Neural progenitor cell (in vitro differentiated cells): ENCODE results near the gene AAMP. TPM values are rescaled to one million over a fixed set of nuclear protein-coding genes. Genes with fewer than 3 reads are reported as not detected.

ENCODE experiments used
- DNase-seq: peaks from one replicate; pipeline ENCODE4 v3.0.0-alpha.2; 2016; ENCODE audit warnings: low spot score
- H2AFZ ChIP-seq: fragments of 200-600 bp; sonication (generic); replicated peaks from 2 replicates; pipeline ENCODE4 v1.6.1; 2016; ENCODE audit warnings: antibody characterized with exemption
- H3F3A ChIP-seq: fragments of 200-600 bp; sonication (generic); 2 replicates; pipeline ENCODE4 v1.6.1; 2016; ENCODE audit warnings: antibody characterized with exemption, low read depth
- H3K27ac ChIP-seq: fragments of 200-600 bp; sonication (generic); 2 replicates; pipeline ENCODE4 v1.5.1; 2016; ENCODE audit warnings: mild to moderate bottlenecking
- H3K27me3 ChIP-seq: fragments of 200-600 bp; sonication (generic); 2 replicates; pipeline ENCODE4 v1.6.1; 2016; ENCODE audit warnings: mild to moderate bottlenecking, moderate library complexity
- H3K36me3 ChIP-seq: fragments of 200-600 bp; sonication (generic); 2 replicates; pipeline ENCODE4 v1.5.1; 2016
- H3K4me1 ChIP-seq: fragments of 200-600 bp; sonication (generic); 2 replicates; pipeline ENCODE4 v1.6.1; 2016; ENCODE audit warnings: mixed run types
- H3K4me2 ChIP-seq: fragments of 200-600 bp; sonication (generic); 2 replicates; pipeline ENCODE4 v1.6.1; 2016
- H3K4me3 ChIP-seq: fragments of 200-600 bp; sonication (generic); 2 replicates; pipeline ENCODE4 v1.5.1; 2016
- H3K79me2 ChIP-seq: fragments of 200-600 bp; sonication (generic); 2 replicates; pipeline ENCODE4 v1.6.1; 2016; ENCODE audit warnings: low read depth
- H3K9ac ChIP-seq: fragments of 200-600 bp; sonication (generic); 2 replicates; pipeline ENCODE4 v1.6.1; 2016
- H3K9me3 ChIP-seq: fragments of 200-600 bp; sonication (generic); 2 replicates; pipeline ENCODE4 v1.5.1; 2016; ENCODE audit warnings: low read depth
- H4K20me1 ChIP-seq: fragments of 200-600 bp; sonication (generic); 2 replicates; pipeline ENCODE4 v1.6.1; 2016; ENCODE audit warnings: low read depth
- H3K27ac Mint-ChIP-seq: 3 replicates; pipeline ENCODE4 v1.8.0; 2021; ENCODE audit warnings: mixed read lengths
- H3K27me3 Mint-ChIP-seq: 2 replicates; pipeline ENCODE4 v1.8.0; 2022; ENCODE audit warnings: low read depth, mild to moderate bottlenecking, inconsistent platforms, moderate library complexity, mixed read lengths; ENCODE audit not compliant: insufficient read depth
- H3K36me3 Mint-ChIP-seq: 3 replicates; pipeline ENCODE4 v1.8.0; 2021; ENCODE audit warnings: mixed read lengths
- H3K4me1 Mint-ChIP-seq: 3 replicates; pipeline ENCODE4 v1.8.0; 2021; ENCODE audit warnings: mixed read lengths
- H3K4me3 Mint-ChIP-seq: 3 replicates; pipeline ENCODE4 v1.8.0; 2021; ENCODE audit warnings: mild to moderate bottlenecking, moderate library complexity, mixed read lengths
- H3K9me3 Mint-ChIP-seq: 3 replicates; pipeline ENCODE4 v1.8.0; 2020; ENCODE audit warnings: mixed read lengths
- EZH2 ChIP-seq: fragments of 200-600 bp; sonication (generic); IDR thresholded peaks from 2 replicates; pipeline ENCODE4 v1.6.1; 2017; ENCODE audit warnings: antibody characterized with exemption, mild to moderate bottlenecking, moderate library complexity
- EZH2phosphoT487 ChIP-seq: fragments of 200-600 bp; sonication (generic); IDR thresholded peaks from 2 replicates; pipeline ENCODE4 v1.6.1; 2017; ENCODE audit warnings: antibody characterized with exemption
- total RNA-seq: library from RNA; depleted of rRNA; stranded (reverse); fragments of >200 nt; gene quantifications from 2 replicates; pipeline ENCODE4 v1.2.3, GENCODE V29; 2015; ENCODE audit warnings: low replicate concordance
- TF ChIP-seq, protein P1 (sequence below): fragments of 200-600 bp; sonication (generic); IDR thresholded peaks from 2 replicates; pipeline ENCODE4 v1.5.1; 2017; ENCODE audit warnings: antibody characterized with exemption, mild to moderate bottlenecking

The AAMP gene
- total RNA-seq, 1 donor from 2014 or later, result 90.4 TPM

DNA sequence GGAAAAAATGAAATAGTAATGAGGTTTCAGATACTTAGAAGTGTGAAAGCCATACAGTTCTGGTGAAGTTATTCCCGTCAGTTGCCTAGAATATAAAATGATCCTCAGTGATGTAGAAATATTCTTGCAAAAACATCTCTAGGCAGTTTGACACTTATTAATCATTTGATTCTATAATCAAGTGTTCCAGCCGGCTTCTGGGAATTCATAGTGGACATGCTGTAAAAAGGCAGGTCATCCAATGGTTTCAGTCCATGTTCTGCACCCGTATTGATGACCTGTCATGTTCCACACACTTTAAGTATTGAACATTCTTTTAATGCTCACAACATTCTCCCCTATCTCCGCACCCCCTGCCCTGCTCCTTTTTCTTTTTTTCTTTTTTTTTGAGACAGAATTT lies 33.1 kb downstream of the AAMP start:
- Histone ChIP-seq H3F3A (no peaks in the 10 kb centered on the region), H4K20me1 (no peaks in the 10 kb centered on the region), H3K79me2 (no peaks in the 10 kb centered on the region), H3K4me1 (no peaks in the 10 kb centered on the region), H3K36me3 (peaks cover 7% of the 10 kb centered on the region), H3K4me3 (no peak overlapping the region), H2AFZ (no peak overlapping the region), H3K27me3 (no peaks in the 10 kb centered on the region), H3K9me3 (no peaks in the 10 kb centered on the region), H3K27ac (no peak overlapping the region), H3K4me2 (no peak overlapping the region), H3K9ac (no peak overlapping the region)
- Mint-ChIP-seq H3K27ac (no peak overlapping the region), H3K27me3 (peaks cover 2% of the 10 kb centered on the region), H3K4me3 (no peak overlapping the region), H3K9me3 (no peaks in the 10 kb centered on the region), H3K4me1 (no peaks in the 10 kb centered on the region), H3K36me3 (peaks cover 24% of the 10 kb centered on the region)
- no peak for DNase-seq
- TF ChIP-seq EZH2 (no peak), EZH2phosphoT487 (no peak)
- TF ChIP-seq, protein P1, sequence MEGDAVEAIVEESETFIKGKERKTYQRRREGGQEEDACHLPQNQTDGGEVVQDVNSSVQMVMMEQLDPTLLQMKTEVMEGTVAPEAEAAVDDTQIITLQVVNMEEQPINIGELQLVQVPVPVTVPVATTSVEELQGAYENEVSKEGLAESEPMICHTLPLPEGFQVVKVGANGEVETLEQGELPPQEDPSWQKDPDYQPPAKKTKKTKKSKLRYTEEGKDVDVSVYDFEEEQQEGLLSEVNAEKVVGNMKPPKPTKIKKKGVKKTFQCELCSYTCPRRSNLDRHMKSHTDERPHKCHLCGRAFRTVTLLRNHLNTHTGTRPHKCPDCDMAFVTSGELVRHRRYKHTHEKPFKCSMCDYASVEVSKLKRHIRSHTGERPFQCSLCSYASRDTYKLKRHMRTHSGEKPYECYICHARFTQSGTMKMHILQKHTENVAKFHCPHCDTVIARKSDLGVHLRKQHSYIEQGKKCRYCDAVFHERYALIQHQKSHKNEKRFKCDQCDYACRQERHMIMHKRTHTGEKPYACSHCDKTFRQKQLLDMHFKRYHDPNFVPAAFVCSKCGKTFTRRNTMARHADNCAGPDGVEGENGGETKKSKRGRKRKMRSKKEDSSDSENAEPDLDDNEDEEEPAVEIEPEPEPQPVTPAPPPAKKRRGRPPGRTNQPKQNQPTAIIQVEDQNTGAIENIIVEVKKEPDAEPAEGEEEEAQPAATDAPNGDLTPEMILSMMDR, result no peak

DNA sequence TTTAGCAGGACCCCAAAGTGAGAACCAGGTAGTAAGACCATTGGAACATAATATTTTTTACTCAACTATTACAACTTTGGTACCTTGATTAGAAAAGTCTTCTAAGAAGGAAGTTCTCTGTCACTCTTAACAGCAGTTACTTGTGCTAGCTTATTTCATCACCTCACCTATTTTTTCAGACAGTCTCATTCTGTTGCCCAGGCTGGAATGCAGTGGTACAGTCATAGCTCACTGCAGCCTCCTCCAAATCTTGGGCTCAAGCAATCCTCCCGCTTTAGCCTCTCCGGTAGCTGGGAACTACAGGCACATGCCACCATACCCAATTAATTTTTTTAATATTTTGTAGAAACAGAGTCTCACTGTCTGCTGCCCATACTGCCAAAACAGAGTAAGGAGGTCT lies 34.9 kb downstream of the AAMP start:
- Mint-ChIP-seq H3K27me3 (peaks cover 2% of the 10 kb centered on the region), H3K36me3 (peaks cover 28% of the 10 kb centered on the region), H3K4me3 (no peak overlapping the region), H3K27ac (no peak overlapping the region), H3K9me3 (no peaks in the 10 kb centered on the region), H3K4me1 (no peaks in the 10 kb centered on the region)
- no peak for DNase-seq
- H3K4me3 ChIP-seq, result no peak overlapping the region
- H3K36me3 ChIP-seq, result peaks cover 14% of the 10 kb centered on the region
- TF ChIP-seq EZH2, result no peak
- TF ChIP-seq, protein P1, result no peak
- no peak for TF ChIP-seq EZH2phosphoT487
- no peaks in the 10 kb centered on the region for H3K9me3 ChIP-seq
- H2AFZ ChIP-seq, result no peak overlapping the region
- H3F3A ChIP-seq, result no peaks in the 10 kb centered on the region
- H3K27me3 ChIP-seq, result no peaks in the 10 kb centered on the region
- no peaks in the 10 kb centered on the region for H3K79me2 ChIP-seq
- no peaks in the 10 kb centered on the region for H3K4me1 ChIP-seq
- no peak overlapping the region for H3K4me2 ChIP-seq
- H3K9ac ChIP-seq, result no peak overlapping the region
- no peak overlapping the region for H3K27ac ChIP-seq
- H4K20me1 ChIP-seq, result no peaks in the 10 kb centered on the region

DNA sequence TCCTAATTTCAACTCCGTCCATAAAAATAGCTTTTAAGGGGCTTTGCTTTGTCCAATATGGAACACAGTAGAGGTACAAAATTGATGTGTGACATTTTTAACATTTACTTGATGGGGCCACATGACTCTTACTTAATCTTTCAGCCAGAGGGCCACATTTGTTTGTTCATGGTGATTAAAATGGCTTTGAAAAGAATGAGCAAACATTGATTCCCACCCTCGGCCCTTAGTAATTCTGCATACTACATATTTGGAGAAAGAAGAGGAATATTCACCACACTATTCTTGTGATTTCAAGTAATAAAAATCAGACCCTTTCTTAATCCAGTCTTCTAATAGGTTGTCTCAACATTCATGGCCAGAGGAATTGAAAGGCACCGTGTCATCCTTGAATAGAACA lies 35.4 kb downstream of the AAMP start:
- no peak overlapping the region for H3K4me2 ChIP-seq
- Mint-ChIP-seq H3K27ac (no peak overlapping the region), H3K4me1 (no peaks in the 10 kb centered on the region), H3K27me3 (peaks cover 2% of the 10 kb centered on the region), H3K4me3 (no peak overlapping the region), H3K36me3 (peaks cover 28% of the 10 kb centered on the region), H3K9me3 (no peaks in the 10 kb centered on the region)
- H3K36me3 ChIP-seq, result peaks cover 14% of the 10 kb centered on the region
- H3K9ac ChIP-seq, result no peak overlapping the region
- no peaks in the 10 kb centered on the region for H3K79me2 ChIP-seq
- DNase-seq, result no peak
- no peaks in the 10 kb centered on the region for H3K9me3 ChIP-seq
- H3K27me3 ChIP-seq, result no peaks in the 10 kb centered on the region
- no peaks in the 10 kb centered on the region for H3F3A ChIP-seq
- H2AFZ ChIP-seq, result no peak overlapping the region
- no peak overlapping the region for H3K27ac ChIP-seq
- TF ChIP-seq EZH2 (no peak), EZH2phosphoT487 (no peak)
- TF ChIP-seq, protein P1, result no peak
- H3K4me1 ChIP-seq, result no peaks in the 10 kb centered on the region
- no peak overlapping the region for H3K4me3 ChIP-seq
- H4K20me1 ChIP-seq, result no peaks in the 10 kb centered on the region
